B cell (primary cell): Measurements from ENCODE around the gene ZMIZ1.

Experiments
- CTCF ChIP-seq: fragments of 200-600 bp; IDR thresholded peaks from one replicate; pipeline ENCODE4 v1.8.0; 2022; ENCODE audit warnings: antibody characterized with exemption, mild to moderate bottlenecking
- EZH2 ChIP-seq: IDR thresholded peaks from 2 replicates; pipeline ENCODE4 v1.6.1; 2012; ENCODE audit warnings: borderline replicate concordance, low read depth, mild to moderate bottlenecking, moderate library complexity, low read length; ENCODE audit not compliant: insufficient read depth, poor library complexity, severe bottlenecking

DNA sequence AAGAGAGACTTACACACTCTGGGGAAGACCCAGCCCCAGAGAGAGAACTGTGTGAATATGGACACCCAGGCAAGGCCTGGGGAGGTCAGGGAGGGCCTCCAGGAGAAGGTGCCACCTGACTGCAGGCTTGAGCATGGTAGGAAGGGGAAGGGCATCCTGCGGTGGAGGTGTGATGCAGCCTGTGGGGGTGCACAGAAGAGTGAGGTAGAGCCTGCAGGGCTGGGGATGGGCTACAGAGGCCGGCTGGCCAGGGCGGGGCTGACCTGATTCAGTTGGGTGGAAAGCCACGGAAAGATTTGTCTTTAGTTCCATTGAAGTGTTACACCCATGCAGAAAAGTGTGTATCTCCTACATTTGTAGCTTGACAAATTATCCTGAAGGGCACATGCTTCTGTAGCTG lies 47.6 kb downstream of the ZMIZ1 start:
- TF ChIP-seq CTCF (no peak), EZH2 (no peak)
